GM12801 (cell line): ENCODE results near the gene PLA2G4E.

Experiments used
- TF ChIP-seq, protein P1 (sequence below): IDR thresholded peaks from one replicate; pipeline ENCODE4 v1.5.1; 2011; ENCODE audit warnings: control low read depth; ENCODE audit not compliant: insufficient read length; ENCODE audit errors: extremely low read depth

The PLA2G4E gene

DNA sequence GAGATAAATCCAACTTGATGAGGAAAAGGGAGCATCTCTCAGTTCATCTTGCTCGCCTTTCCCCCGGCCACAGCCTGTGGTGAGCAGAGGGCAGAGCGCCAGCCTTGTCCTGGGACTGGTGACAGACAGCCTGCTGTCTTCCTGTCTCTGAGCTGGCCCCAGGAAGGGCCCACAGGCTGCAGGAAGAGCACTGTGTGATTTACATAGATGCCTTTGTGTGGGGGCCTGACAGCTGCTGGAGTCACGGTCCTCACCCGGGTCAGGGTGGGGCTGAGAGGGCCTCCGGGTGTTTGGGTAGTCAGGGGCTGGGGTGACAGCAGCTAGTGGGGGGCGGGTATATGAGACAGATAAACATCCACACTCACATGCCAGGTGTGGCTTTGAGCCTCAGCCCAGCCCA lies 44.2 kb upstream of the PLA2G4E start:
- TF ChIP-seq, protein P1, sequence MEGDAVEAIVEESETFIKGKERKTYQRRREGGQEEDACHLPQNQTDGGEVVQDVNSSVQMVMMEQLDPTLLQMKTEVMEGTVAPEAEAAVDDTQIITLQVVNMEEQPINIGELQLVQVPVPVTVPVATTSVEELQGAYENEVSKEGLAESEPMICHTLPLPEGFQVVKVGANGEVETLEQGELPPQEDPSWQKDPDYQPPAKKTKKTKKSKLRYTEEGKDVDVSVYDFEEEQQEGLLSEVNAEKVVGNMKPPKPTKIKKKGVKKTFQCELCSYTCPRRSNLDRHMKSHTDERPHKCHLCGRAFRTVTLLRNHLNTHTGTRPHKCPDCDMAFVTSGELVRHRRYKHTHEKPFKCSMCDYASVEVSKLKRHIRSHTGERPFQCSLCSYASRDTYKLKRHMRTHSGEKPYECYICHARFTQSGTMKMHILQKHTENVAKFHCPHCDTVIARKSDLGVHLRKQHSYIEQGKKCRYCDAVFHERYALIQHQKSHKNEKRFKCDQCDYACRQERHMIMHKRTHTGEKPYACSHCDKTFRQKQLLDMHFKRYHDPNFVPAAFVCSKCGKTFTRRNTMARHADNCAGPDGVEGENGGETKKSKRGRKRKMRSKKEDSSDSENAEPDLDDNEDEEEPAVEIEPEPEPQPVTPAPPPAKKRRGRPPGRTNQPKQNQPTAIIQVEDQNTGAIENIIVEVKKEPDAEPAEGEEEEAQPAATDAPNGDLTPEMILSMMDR, result no peak

DNA sequence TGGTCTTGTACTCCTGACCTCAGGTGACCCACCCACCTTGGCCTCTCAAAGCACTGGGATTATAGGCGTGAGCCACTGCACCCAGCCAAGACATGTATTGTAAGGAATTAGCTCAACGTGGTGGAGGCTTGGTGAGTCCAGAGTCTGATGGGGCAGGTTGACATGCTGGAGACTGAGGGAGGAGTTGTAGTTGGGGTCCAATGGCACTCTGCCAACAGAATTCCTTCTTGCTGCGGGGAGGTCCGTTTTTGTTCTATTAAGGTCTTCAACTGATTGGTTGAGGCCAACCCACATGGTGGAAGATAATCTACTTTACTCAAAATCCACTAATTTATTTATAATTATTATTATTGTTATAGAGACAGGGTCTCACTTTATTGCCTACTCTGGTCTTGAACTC lies 43.4 kb upstream of the PLA2G4E start:
- TF ChIP-seq, protein P1, result no peak

DNA sequence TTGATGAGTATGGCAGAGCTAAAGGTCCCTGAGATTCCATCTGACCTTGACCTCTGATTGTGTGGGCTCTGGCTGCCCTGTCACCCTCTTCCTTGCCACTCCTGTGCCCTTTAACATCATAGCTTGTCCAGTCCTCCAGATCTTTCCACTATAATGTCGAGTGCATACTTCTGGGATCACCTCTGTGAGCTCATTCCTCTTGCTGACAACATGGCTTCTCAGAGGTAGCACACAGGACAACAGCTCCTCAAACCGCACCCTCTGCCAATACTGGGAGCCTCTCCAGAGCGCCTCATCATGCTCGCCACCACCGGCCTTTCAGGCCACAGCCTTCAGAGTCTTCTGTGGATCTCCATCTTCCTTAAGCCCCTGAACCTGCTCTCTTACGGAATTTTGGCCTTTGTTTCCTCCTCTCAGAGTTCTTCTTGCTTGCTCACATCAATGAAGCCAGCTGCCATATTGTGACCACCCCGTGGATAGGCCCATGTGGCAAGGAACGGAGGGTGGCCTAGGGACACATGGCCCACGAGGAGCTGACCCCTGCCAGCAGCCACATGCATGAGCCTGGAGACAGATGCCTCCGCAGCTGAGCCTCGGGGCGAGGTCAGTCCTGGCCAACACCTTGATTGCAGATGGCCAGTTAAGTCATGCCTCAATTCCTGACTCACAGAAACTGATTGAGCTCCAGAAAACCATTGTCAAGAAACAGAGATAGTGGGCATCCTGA lies 42.4 kb upstream of the PLA2G4E start:
- TF ChIP-seq, protein P1, result no peak

DNA sequence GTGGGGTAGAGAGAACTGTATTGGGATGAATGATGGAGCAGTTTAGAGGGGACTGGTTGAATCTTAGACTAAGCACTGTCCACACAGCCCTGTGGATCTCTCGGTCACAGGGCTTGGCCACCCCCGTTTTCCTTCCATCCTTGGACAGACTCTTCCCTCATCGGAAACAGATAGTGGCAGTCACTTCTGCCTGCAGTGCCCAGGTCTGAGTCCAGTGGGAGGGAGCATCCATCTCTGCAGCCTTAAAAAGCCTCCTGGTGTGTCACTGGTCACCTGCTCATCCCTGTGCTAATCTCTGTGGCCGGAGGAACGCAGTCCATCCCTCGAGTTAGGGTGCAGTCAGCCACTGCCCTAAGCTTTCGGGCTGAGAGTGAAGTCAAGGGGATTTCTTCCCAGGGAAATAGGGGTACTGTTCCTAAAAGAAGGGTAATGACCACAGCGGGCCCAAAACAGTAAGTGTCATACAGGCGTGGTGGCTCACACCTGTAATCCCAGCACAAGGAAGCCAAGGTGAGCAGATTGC lies 41.5 kb upstream of the PLA2G4E start:
- TF ChIP-seq, protein P1, result no peak

DNA sequence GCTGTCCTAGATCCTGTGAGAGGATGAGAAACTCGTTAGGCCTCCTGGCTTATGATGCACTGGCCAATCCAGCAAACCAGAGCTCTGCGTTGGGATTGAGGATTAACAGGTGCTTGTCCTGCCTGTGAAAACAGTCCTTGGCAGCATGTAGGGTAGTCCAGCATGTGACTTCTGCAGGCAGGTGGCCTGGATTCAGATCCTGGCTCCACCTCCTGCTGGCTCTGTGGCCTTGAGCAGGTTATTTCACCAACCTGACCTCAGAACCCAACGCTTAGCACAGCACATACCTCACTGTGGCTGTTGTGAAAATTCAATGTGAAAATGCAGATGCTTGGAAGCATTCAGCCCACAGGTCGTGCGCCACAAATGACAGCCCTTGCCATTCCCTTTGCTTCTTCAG lies 40.0 kb upstream of the PLA2G4E start:
- TF ChIP-seq, protein P1, result no peak

DNA sequence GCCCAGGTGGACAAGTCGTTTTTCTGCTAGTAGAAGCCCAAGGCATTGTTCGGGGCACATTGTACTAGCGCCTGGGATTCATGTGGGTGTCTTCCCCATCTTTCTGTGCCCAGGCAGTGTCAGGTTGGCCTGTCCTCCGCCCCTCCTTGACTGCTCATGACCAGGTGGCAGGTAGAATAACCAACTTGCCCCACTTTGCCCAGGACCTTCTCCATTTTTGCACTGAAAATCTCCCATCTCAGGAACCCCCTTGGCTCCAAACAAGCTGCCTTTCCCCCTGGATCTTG lies 39.6 kb upstream of the PLA2G4E start:
- TF ChIP-seq, protein P1, result no peak

DNA sequence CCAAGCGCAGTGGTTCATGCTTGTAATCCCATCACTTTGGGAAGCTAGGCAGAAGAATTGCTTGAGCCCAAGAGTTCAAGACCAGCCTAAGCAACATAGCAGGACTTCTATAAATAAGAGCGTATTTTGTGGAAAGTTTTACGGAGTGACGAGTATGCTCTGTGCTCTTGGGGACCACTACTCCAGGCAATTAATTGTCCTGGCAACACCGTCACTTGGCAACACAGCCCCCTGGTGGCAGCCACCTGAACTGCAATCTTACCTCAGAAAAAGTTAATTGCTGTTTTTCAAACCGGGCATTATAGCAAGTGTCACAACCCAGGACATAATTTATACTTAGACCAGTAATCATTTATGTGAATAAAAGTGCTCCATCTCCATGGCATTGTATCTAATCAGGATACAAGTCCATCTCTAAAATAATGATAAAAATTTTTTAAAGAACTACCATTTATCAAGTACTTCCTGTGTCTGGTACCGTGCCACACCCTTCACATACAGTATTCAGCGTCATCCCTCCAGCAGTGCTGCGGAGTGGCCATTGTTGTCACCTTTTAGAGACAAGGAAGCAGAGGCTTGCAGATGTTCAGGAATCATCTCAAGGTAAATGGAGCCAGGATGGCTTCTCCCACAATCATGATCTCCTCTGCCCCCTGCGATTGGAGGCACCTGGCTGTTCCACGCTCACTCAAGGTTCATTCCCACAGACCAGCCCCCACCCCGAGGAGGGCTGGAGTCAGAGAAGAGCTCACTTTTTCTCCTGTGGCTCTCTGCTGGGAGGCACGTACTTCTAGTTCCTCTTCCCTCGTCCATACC lies 39.0 kb upstream of the PLA2G4E start:
- TF ChIP-seq, protein P1, result peak; percentile 87
